WTC11 (cell line): ENCODE results near the gene MAB21L4. TPM values are rescaled to one million over a fixed set of nuclear protein-coding genes. Genes with fewer than 3 reads are reported as not detected.
A peak's percentile ranks its signal among the peaks of the same experiment; 100 is the strongest.

ENCODE experiments used
- ATAC-seq: fragments of 200-7000 bp; cut with Tn5 transposase; 2 replicates; pipeline ENCODE4 v1.10.0; 2021; ENCODE audit warnings: mild to moderate bottlenecking, moderate library complexity
- CTCF ChIA-PET: fragments of 300-600 bp; sonication (Branson Sonifier 250); formaldehyde crosslinking; loops from one replicate; lab custom pipeline; 2021; ENCODE audit warnings: antibody characterized with exemption; lab: Charles Lee
- POLR2A ChIA-PET: fragments of 350-600 bp; sonication (Branson Sonifier 250); formaldehyde crosslinking; loops from one replicate; lab custom pipeline; 2021; ENCODE audit warnings: antibody characterized with exemption; lab: Charles Lee
- DNase-seq: peaks from one replicate; pipeline ENCODE4 v3.0.0; 2021; ENCODE audit warnings: low spot score
- H3K27ac Mint-ChIP-seq: 2 replicates; pipeline ENCODE4 v1.8.0; 2021; ENCODE audit warnings: mixed read lengths
- H3K27me3 Mint-ChIP-seq: 2 replicates; pipeline ENCODE4 v1.8.0; 2021; ENCODE audit warnings: low read depth, mild to moderate bottlenecking, moderate library complexity, mixed read lengths
- H3K36me3 Mint-ChIP-seq: 2 replicates; pipeline ENCODE4 v1.8.0; 2021; ENCODE audit warnings: mixed read lengths
- H3K4me1 Mint-ChIP-seq: 2 replicates; pipeline ENCODE4 v1.8.0; 2022; ENCODE audit warnings: mixed read lengths
- H3K4me3 Mint-ChIP-seq: 2 replicates; pipeline ENCODE4 v1.8.0; 2021; ENCODE audit warnings: mild to moderate bottlenecking, moderate library complexity, mixed read lengths
- H3K9me3 Mint-ChIP-seq: 2 replicates; pipeline ENCODE4 v1.8.0; 2021; ENCODE audit warnings: mixed read lengths
- AFF4 ChIP-seq: sonication (generic); formaldehyde crosslinking; IDR thresholded peaks from 2 replicates; pipeline ENCODE4 v1.8.1; 2023; ENCODE audit warnings: mild to moderate bottlenecking, missing genetic modification reagents, borderline replicate concordance
- ATF2 ChIP-seq: sonication (generic); formaldehyde crosslinking; IDR thresholded peaks from 2 replicates; pipeline ENCODE4 v1.8.1; 2022; ENCODE audit warnings: low read depth, missing genetic modification reagents, borderline replicate concordance
- EMX1 ChIP-seq: fragments of 250-450 bp; sonication (Bioruptor Pico); IDR thresholded peaks from 2 replicates; pipeline ENCODE4 v1.8.0; 2021; ENCODE audit warnings: mild to moderate bottlenecking
- FOXJ3 ChIP-seq: sonication (generic); formaldehyde crosslinking; IDR thresholded peaks from 2 replicates; pipeline ENCODE4 v1.9.0; 2021; ENCODE audit warnings: missing genetic modification reagents, mild to moderate bottlenecking, borderline replicate concordance
- FOXK1 ChIP-seq: sonication (generic); formaldehyde crosslinking; IDR thresholded peaks from 2 replicates; pipeline ENCODE4 v1.8.0; 2022; ENCODE audit warnings: mild to moderate bottlenecking, moderate library complexity, missing genetic modification reagents
- GABPB1 ChIP-seq: sonication (generic); formaldehyde crosslinking; IDR thresholded peaks from 2 replicates; pipeline ENCODE4 v1.8.1; 2023; ENCODE audit warnings: mild to moderate bottlenecking, missing genetic modification reagents
- MAX ChIP-seq: sonication (generic); formaldehyde crosslinking; IDR thresholded peaks from 2 replicates; pipeline ENCODE4 v1.8.0; 2022; ENCODE audit warnings: mild to moderate bottlenecking, missing genetic modification reagents
- NFE2L1 ChIP-seq: sonication (generic); formaldehyde crosslinking; IDR thresholded peaks from 2 replicates; pipeline ENCODE4 v1.8.1; 2023; ENCODE audit warnings: missing genetic modification reagents
- NR1H2 ChIP-seq: sonication (generic); formaldehyde crosslinking; IDR thresholded peaks from 2 replicates; pipeline ENCODE4 v1.9.0; 2021; ENCODE audit warnings: mild to moderate bottlenecking, moderate library complexity, missing genetic modification reagents
- NR2C2 ChIP-seq: sonication (generic); formaldehyde crosslinking; IDR thresholded peaks from 2 replicates; pipeline ENCODE4 v1.8.0; 2022; ENCODE audit warnings: mild to moderate bottlenecking, missing genetic modification reagents
- NR3C1 ChIP-seq: sonication (generic); formaldehyde crosslinking; conservative IDR thresholded peaks from 2 replicates; pipeline ENCODE4 v1.8.1; 2023; ENCODE audit warnings: low read depth, mild to moderate bottlenecking, missing genetic modification reagents
- OVOL2 ChIP-seq: fragments of 250-450 bp; sonication (Bioruptor Pico); IDR thresholded peaks from 2 replicates; pipeline ENCODE4 v1.9.0; 2021; ENCODE audit warnings: mild to moderate bottlenecking, borderline replicate concordance
- PRRX2 ChIP-seq: fragments of 250-450 bp; sonication (Bioruptor Pico); IDR thresholded peaks from 2 replicates; pipeline ENCODE4 v1.8.0; 2021; ENCODE audit warnings: mild to moderate bottlenecking
- RELA ChIP-seq: sonication (generic); formaldehyde crosslinking; IDR thresholded peaks from 2 replicates; pipeline ENCODE4 v1.8.1; 2022; ENCODE audit warnings: missing genetic modification reagents, mild to moderate bottlenecking, borderline replicate concordance
- SOX15 ChIP-seq: fragments of 250-450 bp; sonication (Bioruptor Pico); IDR thresholded peaks from 2 replicates; pipeline ENCODE4 v1.9.0; 2021; ENCODE audit warnings: mild to moderate bottlenecking
- SP1 ChIP-seq: sonication (generic); formaldehyde crosslinking; conservative IDR thresholded peaks from 2 replicates; pipeline ENCODE4 v1.8.1; 2022; ENCODE audit warnings: missing genetic modification reagents
- TCF7 ChIP-seq: sonication (generic); formaldehyde crosslinking; IDR thresholded peaks from 2 replicates; pipeline ENCODE4 v1.8.0; 2022; ENCODE audit warnings: mild to moderate bottlenecking, low read depth, missing genetic modification reagents, moderate library complexity
- TEAD1 ChIP-seq: sonication (generic); formaldehyde crosslinking; IDR thresholded peaks from 2 replicates; pipeline ENCODE4 v1.8.0; 2022; ENCODE audit warnings: mild to moderate bottlenecking, missing genetic modification reagents
- TEAD4 ChIP-seq: sonication (generic); formaldehyde crosslinking; IDR thresholded peaks from 2 replicates; pipeline ENCODE4 v1.8.0; 2022; ENCODE audit warnings: mild to moderate bottlenecking, missing genetic modification reagents
- ZMAT4 ChIP-seq: fragments of 250-450 bp; sonication (Bioruptor Pico); IDR thresholded peaks from 2 replicates; pipeline ENCODE4 v1.9.0; 2021; ENCODE audit warnings: mild to moderate bottlenecking
- ZNF219 ChIP-seq: sonication (generic); formaldehyde crosslinking; IDR thresholded peaks from 2 replicates; pipeline ENCODE4 v1.8.0; 2023; ENCODE audit warnings: missing genetic modification reagents, mild to moderate bottlenecking, borderline replicate concordance
- total RNA-seq: library from RNA; stranded (reverse); gene quantifications from 3 replicates; pipeline ENCODE4 v1.2.3, GENCODE V29; 2021
- TF ChIP-seq, protein P1 (sequence below): fragments of 250-450 bp; sonication (Bioruptor Pico); conservative IDR thresholded peaks from 2 replicates; pipeline ENCODE4 v1.9.0; 2021; ENCODE audit warnings: mild to moderate bottlenecking
- TF ChIP-seq, protein P2 (sequence below): sonication (generic); formaldehyde crosslinking; IDR thresholded peaks from 2 replicates; pipeline ENCODE4 v1.8.1; 2022; ENCODE audit warnings: missing genetic modification reagents, borderline replicate concordance
- TF ChIP-seq, protein P3 (sequence below): fragments of 250-450 bp; sonication (Bioruptor Pico); IDR thresholded peaks from 2 replicates; pipeline ENCODE4 v1.8.0; 2021; ENCODE audit warnings: mild to moderate bottlenecking

MAB21L4 gene
- total RNA-seq, 1 experiment from 2014 or later: not detected

DNA sequence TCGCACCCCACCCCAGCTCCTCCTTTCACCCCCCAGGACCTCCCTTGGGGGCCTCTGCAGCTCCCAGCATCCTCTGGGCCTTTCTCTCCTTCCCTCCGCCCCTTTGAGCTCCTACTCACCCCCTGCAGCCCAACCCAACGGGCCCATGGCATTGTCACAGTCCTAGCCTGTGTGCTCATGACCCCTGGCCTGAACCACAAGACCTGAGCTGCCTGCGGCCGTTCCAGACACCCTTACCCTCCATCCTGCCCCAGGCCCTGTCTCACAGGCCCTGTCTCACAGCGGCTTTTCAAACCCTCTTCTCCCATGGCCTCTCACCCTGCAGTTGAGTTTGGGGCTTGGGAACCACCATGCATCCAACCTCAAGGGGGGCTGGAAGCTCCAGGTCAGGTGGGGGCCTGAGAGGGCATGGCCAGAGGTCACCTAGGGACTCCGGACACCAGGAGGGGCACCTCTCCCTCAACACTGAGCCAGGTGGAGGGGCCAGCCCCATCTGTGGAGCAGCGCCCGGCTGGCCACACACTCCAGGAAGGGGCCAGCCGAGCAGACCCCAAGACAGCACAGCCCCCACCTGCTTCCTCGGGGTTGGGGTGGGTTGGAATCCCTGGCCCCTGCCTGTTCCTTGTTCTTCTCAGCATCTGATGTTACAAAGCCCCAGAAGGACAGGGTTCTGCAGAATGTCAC is 6.9 kb downstream of the MAB21L4 start:
- no peaks in the 10 kb centered on the region for H3K36me3 Mint-ChIP-seq
- DNase-seq (no peak), ATAC-seq (no peak)
- no peaks in the 10 kb centered on the region for H3K4me1 Mint-ChIP-seq
- no peaks in the 10 kb centered on the region for H3K27me3 Mint-ChIP-seq
- H3K27ac Mint-ChIP-seq: no peak overlapping the region
- H3K4me3 Mint-ChIP-seq: no peak overlapping the region
- no peak for TF ChIP-seq FOXK1 (CRISPR knock-in tag)
- TF ChIP-seq PRRX2: no peak
- TF ChIP-seq, protein P1, sequence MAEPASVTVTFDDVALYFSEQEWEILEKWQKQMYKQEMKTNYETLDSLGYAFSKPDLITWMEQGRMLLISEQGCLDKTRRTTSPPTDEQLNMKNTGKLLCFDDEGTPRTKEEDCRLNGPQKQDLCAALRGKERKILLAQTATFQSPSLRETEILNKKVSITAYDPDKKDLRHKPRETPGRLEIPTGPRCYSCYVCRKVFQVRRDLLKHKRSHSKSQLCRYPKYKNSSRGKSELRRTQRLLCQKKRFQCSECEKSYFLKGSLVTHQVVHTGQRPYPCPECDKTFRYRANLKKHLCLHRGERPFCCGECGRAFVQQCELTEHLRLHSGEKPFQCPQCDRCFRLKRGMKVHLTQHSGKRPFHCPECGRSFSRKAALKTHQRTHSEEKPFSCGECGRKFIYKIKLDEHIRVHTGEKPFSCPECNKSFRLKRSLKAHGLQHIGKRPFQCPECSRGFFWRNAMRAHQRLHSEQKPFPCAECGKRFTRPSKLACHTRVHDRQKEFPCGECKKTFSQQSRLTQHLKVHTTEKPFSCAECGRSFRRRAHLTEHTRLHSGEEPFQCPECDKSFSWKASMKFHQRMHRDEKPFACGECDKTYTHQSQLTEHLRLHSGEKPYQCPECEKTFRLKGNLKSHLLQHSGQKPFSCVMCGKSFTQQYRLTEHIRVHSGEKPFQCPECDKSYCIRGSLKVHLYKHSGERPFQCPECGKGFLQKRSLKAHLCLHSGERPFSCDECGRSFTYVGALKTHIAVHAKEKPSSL (CRISPR knock-in tag): no peak
- no peak for TF ChIP-seq GABPB1
- no peak for TF ChIP-seq SP1 (CRISPR knock-in tag)
- TF ChIP-seq ZNF219 (CRISPR knock-in tag): no peak
- no peak for TF ChIP-seq TEAD1
- no peak for TF ChIP-seq SOX15 (CRISPR knock-in tag)
- no peak for TF ChIP-seq AFF4 (CRISPR knock-in tag)
- TF ChIP-seq EMX1: no peak
- TF ChIP-seq, protein P2, sequence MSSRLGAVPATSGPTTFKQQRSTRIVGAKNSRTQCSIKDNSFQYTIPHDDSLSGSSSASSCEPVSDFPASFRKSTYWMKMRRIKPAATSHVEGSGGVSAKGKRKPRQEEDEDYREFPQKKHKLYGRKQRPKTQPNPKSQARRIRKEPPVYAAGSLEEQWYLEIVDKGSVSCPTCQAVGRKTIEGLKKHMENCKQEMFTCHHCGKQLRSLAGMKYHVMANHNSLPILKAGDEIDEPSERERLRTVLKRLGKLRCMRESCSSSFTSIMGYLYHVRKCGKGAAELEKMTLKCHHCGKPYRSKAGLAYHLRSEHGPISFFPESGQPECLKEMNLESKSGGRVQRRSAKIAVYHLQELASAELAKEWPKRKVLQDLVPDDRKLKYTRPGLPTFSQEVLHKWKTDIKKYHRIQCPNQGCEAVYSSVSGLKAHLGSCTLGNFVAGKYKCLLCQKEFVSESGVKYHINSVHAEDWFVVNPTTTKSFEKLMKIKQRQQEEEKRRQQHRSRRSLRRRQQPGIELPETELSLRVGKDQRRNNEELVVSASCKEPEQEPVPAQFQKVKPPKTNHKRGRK (CRISPR knock-in tag): no peak
- no peak for TF ChIP-seq RELA (CRISPR knock-in tag)
- TF ChIP-seq FOXJ3 (CRISPR knock-in tag): no peak
- no peak for TF ChIP-seq TCF7 (CRISPR knock-in tag)
- TF ChIP-seq NR3C1 (CRISPR knock-in tag): no peak
- no peak for TF ChIP-seq OVOL2 (CRISPR knock-in tag)
- TF ChIP-seq NR2C2: no peak
- no peak for TF ChIP-seq NFE2L1 (CRISPR knock-in tag)
- CTCF ChIA-PET: interaction anchor here (2.0 to 3.3 kb wide), 3 partner anchors 9 to 38 kb away, joined by 8 to 13 read pairs (median 10); no protein-coding TSS in a partner anchor
- H3K9me3 Mint-ChIP-seq: no peaks in the 10 kb centered on the region
- POLR2A ChIA-PET: no interaction called here

- ATAC-seq (peak; percentile 41), DNase-seq (no peak)
- Mint-ChIP-seq H3K27me3 (no peaks in the 10 kb centered on the region), H3K27ac (no peak overlapping the region), H3K4me3 (no peak overlapping the region), H3K4me1 (no peaks in the 10 kb centered on the region), H3K36me3 (no peaks in the 10 kb centered on the region), H3K9me3 (no peaks in the 10 kb centered on the region)
- CTCF ChIA-PET: interaction anchor here (2.0 to 2.4 kb wide), 2 partner anchors 9 to 37 kb away, joined by 8 to 10 read pairs; no protein-coding TSS in a partner anchor
- POLR2A ChIA-PET: no interaction called here
- TF ChIP-seq, protein P3, sequence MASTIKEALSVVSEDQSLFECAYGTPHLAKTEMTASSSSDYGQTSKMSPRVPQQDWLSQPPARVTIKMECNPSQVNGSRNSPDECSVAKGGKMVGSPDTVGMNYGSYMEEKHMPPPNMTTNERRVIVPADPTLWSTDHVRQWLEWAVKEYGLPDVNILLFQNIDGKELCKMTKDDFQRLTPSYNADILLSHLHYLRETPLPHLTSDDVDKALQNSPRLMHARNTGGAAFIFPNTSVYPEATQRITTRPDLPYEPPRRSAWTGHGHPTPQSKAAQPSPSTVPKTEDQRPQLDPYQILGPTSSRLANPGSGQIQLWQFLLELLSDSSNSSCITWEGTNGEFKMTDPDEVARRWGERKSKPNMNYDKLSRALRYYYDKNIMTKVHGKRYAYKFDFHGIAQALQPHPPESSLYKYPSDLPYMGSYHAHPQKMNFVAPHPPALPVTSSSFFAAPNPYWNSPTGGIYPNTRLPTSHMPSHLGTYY: no peak
- TF ChIP-seq ATF2 (CRISPR knock-in tag) (no peak), ZMAT4 (CRISPR knock-in tag) (no peak), SOX15 (CRISPR knock-in tag) (no peak), MAX (CRISPR knock-in tag) (no peak), NR1H2 (CRISPR knock-in tag) (no peak), TEAD4 (no peak)
Observed at GRCh38 chr2:240888130-240888889, 7.6 kb downstream of the MAB21L4 start.
